ENCODE measurements around the gene SPG11.
"Not testable (repeated sequence)": the region's sequence is repeated elsewhere in the genome, so short reads cannot be mapped to it uniquely, and the experiment has no call there.

SPG11 gene

GRCh38 chr15:44554934-44555723, 108.3 kb downstream of the SPG11 start:
- DNase-seq, result no peak

GRCh38 chr15:44550734-44551133, 112.7 kb downstream of the SPG11 start:
- DNase-seq, result no peak

- DNase-seq, result no peak
These were observed 113.2 kb downstream of the SPG11 start for GRCh38 chr15:44550256-44550655.

GRCh38 chr15:44549152-44549551, 114.3 kb downstream of the SPG11 start:
- DNase-seq, result not testable (repeated sequence)

GRCh38 chr15:44545913-44546802, 117.3 kb downstream of the SPG11 start:
- DNase-seq, result no peak

- not testable (repeated sequence) for DNase-seq
These were observed 118.7 kb downstream of the SPG11 start for GRCh38 chr15:44544745-44545144.

- no peak for DNase-seq
These were observed 120.9 kb downstream of the SPG11 start for GRCh38 chr15:44542596-44542995.

GRCh38 chr15:44541282-44541958, 122.0 kb downstream of the SPG11 start:
- no peak for DNase-seq

GRCh38 chr15:44537735-44538240, 125.7 kb downstream of the SPG11 start:
- DNase-seq, result no peak

- peak; percentile 97 for DNase-seq
These were observed 126.3 kb downstream of the SPG11 start, which contains the start of gene EIF3J for GRCh38 chr15:44536962-44537734. Gene EIF3J, plus strand, starts transcription at chr15:44537147. Its CDS starts 48 bp downstream, at chr15:44537195.

GRCh38 chr15:44536302-44536961, 127.0 kb downstream of the SPG11 start:
- peak; percentile 90 for DNase-seq

- no peak for DNase-seq
These were observed 127.8 kb downstream of the SPG11 start for GRCh38 chr15:44535523-44536301.

- no peak for DNase-seq
These were observed 128.4 kb downstream of the SPG11 start for GRCh38 chr15:44535092-44535491.

- no peak for DNase-seq
These were observed 130.8 kb downstream of the SPG11 start for GRCh38 chr15:44532689-44533088.

GRCh38 chr15:44532275-44532674, 131.2 kb downstream of the SPG11 start:
- not testable (repeated sequence) for DNase-seq

- no peak for DNase-seq
These were observed 132.8 kb downstream of the SPG11 start for GRCh38 chr15:44530653-44531052.

GRCh38 chr15:44529864-44530604, 133.4 kb downstream of the SPG11 start:
- DNase-seq, result no peak

GRCh38 chr15:44527241-44527640, 136.2 kb downstream of the SPG11 start:
- DNase-seq, result no peak

- DNase-seq, result no peak
These were observed 138.4 kb downstream of the SPG11 start for GRCh38 chr15:44525018-44525417.

- DNase-seq, result no peak
These were observed 143.9 kb downstream of the SPG11 start for GRCh38 chr15:44519537-44519936.
